Astrocyte of the cerebellum (primary cell): ENCODE data around the gene KRTAP4-8.

Experiments
- DNase-seq: peaks from one replicate; pipeline ENCODE4 v3.0.0-alpha.2; 2011; ENCODE audit warnings: low read depth
- H3K4me3 ChIP-seq: 2 replicates; pipeline ENCODE4 v1.5.1; 2011; ENCODE audit warnings: mild to moderate bottlenecking, low read depth, low read length, moderate library complexity
- in situ Hi-C: cut with HindIII; loops from 2 replicates; pipeline ENCODE4 v1.10.0; 2017; ENCODE audit warnings: low sequenced_read_pairs
- TF ChIP-seq, protein P1 (sequence below): IDR thresholded peaks from 2 replicates; pipeline ENCODE4 v1.5.1; 2012; ENCODE audit warnings: low read length, low read depth, moderate library complexity, mild to moderate bottlenecking; ENCODE audit errors: missing control alignments

The KRTAP4-8 gene

DNA sequence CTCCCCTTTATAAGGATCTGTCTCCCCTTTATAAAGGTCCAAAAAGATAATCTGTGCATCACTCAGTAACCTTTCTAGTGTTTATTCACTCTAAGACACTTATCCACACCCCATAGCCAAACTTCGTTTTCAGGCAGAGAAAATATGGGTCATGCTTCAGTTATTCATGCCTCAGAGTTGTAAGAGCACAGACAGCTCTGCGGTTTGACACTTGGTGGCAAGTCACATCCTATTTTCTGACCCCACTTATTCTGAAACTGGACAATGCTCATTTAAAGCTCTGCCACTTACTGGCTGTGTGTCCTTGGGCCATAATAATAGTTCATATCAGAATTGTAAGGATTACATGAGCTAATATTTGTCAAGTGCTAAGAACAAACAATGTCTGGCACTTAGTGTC lies 48.8 kb downstream of the KRTAP4-8 start:
- DNase-seq: no peak
- in situ Hi-C loops: no loop called here
- no peak overlapping the region for H3K4me3 ChIP-seq
- TF ChIP-seq, protein P1, sequence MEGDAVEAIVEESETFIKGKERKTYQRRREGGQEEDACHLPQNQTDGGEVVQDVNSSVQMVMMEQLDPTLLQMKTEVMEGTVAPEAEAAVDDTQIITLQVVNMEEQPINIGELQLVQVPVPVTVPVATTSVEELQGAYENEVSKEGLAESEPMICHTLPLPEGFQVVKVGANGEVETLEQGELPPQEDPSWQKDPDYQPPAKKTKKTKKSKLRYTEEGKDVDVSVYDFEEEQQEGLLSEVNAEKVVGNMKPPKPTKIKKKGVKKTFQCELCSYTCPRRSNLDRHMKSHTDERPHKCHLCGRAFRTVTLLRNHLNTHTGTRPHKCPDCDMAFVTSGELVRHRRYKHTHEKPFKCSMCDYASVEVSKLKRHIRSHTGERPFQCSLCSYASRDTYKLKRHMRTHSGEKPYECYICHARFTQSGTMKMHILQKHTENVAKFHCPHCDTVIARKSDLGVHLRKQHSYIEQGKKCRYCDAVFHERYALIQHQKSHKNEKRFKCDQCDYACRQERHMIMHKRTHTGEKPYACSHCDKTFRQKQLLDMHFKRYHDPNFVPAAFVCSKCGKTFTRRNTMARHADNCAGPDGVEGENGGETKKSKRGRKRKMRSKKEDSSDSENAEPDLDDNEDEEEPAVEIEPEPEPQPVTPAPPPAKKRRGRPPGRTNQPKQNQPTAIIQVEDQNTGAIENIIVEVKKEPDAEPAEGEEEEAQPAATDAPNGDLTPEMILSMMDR: no peak

GRCh38 chr17:41048441-41048840 lies 49.5 kb downstream of the KRTAP4-8 start:
- H3K4me3 ChIP-seq: no peak overlapping the region
- TF ChIP-seq, protein P1: no peak
- DNase-seq: no peak
- in situ Hi-C loops: no loop called here
